Measurements from ENCODE around the gene FBXL20. TPM values are rescaled to one million over a fixed set of nuclear protein-coding genes. Genes with fewer than 3 reads are reported as not detected.

Gene FBXL20
- total RNA-seq, 1 donor from 2014 or later, result 13.8 TPM

DNA sequence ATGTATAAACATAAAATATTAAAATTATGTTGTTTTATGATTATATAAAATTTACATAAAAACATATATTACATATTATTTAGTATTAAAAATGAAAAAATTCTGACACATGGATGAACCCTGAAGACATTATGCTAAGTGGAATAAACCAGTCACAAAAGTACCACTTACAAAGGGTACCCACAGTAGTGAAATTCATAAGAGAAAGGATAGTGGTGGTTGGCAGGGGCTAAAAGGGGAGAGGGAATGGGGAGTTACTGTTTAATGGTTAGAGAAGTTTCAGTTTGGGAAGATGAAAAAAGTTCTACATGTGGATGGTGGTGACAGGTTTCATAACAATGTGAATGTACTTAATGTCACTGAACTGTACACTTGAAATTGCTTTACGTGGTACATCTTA is 41.4 kb downstream of the FBXL20 start:
- DNase-seq (ENCODE audit: low read depth, low spot score), result no peak
- Mint-ChIP-seq H3K4me1 (no peaks in the 10 kb centered on the region), H3K27me3 (ENCODE audit: low read depth) (no peaks in the 10 kb centered on the region), H3K36me3 (ENCODE audit: low read depth) (no peaks in the 10 kb centered on the region), H3K4me3 (no peak overlapping the region), H3K27ac (ENCODE audit: unreplicated experiment) (no peak overlapping the region), H3K9me3 (no peaks in the 10 kb centered on the region)
- TF ChIP-seq, protein P1, sequence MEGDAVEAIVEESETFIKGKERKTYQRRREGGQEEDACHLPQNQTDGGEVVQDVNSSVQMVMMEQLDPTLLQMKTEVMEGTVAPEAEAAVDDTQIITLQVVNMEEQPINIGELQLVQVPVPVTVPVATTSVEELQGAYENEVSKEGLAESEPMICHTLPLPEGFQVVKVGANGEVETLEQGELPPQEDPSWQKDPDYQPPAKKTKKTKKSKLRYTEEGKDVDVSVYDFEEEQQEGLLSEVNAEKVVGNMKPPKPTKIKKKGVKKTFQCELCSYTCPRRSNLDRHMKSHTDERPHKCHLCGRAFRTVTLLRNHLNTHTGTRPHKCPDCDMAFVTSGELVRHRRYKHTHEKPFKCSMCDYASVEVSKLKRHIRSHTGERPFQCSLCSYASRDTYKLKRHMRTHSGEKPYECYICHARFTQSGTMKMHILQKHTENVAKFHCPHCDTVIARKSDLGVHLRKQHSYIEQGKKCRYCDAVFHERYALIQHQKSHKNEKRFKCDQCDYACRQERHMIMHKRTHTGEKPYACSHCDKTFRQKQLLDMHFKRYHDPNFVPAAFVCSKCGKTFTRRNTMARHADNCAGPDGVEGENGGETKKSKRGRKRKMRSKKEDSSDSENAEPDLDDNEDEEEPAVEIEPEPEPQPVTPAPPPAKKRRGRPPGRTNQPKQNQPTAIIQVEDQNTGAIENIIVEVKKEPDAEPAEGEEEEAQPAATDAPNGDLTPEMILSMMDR (conservative IDR thresholded peaks at IDR 0.05), result no peak

DNA sequence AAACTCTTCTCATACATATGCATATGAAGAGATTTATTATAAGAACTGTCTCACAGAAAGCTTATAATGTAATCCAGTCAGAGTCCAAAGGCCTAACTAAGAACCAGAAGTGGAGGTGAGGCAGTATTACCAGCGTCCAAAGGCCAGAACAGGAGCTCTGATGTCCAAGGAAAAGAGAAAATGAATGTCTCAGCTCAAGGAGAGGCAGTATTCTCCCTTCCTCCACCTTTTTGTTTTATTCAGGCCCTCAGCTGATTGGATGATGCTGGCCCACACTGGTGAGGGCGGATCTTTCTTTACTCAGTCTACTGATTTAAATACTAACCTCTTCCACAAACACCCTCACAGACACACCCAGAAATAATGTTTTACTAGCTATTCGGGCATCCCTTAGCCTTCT is 43.4 kb downstream of the FBXL20 start:
- no peak overlapping the region for H3K4me3 Mint-ChIP-seq
- no peaks in the 10 kb centered on the region for H3K27me3 Mint-ChIP-seq (ENCODE audit: low read depth)
- no peaks in the 10 kb centered on the region for H3K9me3 Mint-ChIP-seq
- no peak overlapping the region for H3K27ac Mint-ChIP-seq (ENCODE audit: unreplicated experiment)
- DNase-seq (ENCODE audit: low read depth, low spot score), result no peak
- no peaks in the 10 kb centered on the region for H3K36me3 Mint-ChIP-seq (ENCODE audit: low read depth)
- H3K4me1 Mint-ChIP-seq, result no peaks in the 10 kb centered on the region
- TF ChIP-seq, protein P1 (conservative IDR thresholded peaks at IDR 0.05), result no peak

DNA sequence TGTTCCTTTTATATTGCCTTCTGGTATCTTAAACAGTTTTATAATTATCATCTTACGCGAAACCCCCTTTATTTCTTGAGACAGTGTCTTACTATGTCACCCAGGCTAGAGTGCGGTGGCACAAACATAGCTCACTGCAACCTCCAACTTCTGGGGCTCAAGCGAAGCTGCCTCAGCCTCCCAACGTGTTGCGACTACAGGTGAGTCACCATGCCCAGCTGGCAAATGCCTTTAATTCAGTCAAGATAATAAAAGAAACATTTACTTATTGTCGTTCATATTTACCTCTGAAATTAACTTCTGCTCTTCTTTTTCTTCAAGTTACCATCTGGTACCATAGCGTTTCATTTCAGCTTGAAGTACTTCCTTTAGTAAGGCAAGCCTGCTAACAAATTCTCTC is 43.9 kb downstream of the FBXL20 start:
- no peaks in the 10 kb centered on the region for H3K36me3 Mint-ChIP-seq (ENCODE audit: low read depth)
- no peaks in the 10 kb centered on the region for H3K9me3 Mint-ChIP-seq
- no peak overlapping the region for H3K27ac Mint-ChIP-seq (ENCODE audit: unreplicated experiment)
- TF ChIP-seq, protein P1 (conservative IDR thresholded peaks at IDR 0.05), result no peak
- no peak for DNase-seq (ENCODE audit: low read depth, low spot score)
- no peaks in the 10 kb centered on the region for H3K27me3 Mint-ChIP-seq (ENCODE audit: low read depth)
- no peak overlapping the region for H3K4me3 Mint-ChIP-seq
- no peaks in the 10 kb centered on the region for H3K4me1 Mint-ChIP-seq

DNA sequence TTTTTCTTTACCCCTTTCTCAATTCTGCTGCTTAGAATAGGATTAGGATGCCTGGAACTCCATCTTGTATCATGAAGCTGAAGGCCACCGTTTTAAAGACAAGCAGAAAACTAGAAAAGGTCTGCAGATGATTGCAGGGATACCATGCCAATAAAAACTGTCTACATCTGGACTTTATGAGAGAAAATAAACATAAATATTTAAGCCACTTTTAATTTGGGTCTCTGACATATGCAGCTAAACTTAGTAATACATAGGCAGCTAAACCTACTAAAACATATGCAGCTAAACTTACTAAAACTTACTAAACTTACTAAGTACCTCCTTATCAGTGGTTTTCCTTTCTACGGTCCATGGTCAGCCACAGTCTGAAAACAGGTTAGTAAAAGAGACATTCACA is 48.4 kb downstream of the FBXL20 start:
- Mint-ChIP-seq H3K4me1 (no peaks in the 10 kb centered on the region), H3K27me3 (ENCODE audit: low read depth) (no peaks in the 10 kb centered on the region), H3K27ac (ENCODE audit: unreplicated experiment) (no peak overlapping the region), H3K4me3 (no peak overlapping the region), H3K36me3 (ENCODE audit: low read depth) (no peaks in the 10 kb centered on the region), H3K9me3 (no peaks in the 10 kb centered on the region)
- DNase-seq (ENCODE audit: low read depth, low spot score), result no peak
- TF ChIP-seq, protein P1 (conservative IDR thresholded peaks at IDR 0.05), result no peak

DNA sequence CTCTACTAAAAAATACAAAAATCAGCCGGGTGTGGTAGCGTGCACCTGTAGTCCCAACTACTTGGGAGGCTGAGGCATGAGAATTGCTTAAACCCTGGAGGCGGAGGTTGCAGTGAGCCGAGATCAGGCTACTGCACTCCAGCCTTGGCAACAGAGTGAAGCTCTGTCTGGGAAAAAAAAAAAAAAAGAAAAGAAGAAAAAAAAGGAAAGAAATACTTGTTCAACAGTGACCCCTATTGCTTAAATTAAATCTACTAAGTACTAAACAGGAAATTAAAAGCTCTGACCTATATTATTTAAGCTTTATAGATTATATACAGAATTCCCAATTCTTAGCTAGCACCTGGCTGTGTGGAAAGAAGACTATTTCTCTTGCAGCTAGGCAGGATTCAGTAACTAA is 48.9 kb downstream of the FBXL20 start:
- H3K27me3 Mint-ChIP-seq (ENCODE audit: low read depth), result no peaks in the 10 kb centered on the region
- H3K4me1 Mint-ChIP-seq, result no peaks in the 10 kb centered on the region
- H3K36me3 Mint-ChIP-seq (ENCODE audit: low read depth), result no peaks in the 10 kb centered on the region
- no peak for DNase-seq (ENCODE audit: low read depth, low spot score)
- TF ChIP-seq, protein P1 (conservative IDR thresholded peaks at IDR 0.05), result no peak
- H3K9me3 Mint-ChIP-seq, result no peaks in the 10 kb centered on the region
- no peak overlapping the region for H3K4me3 Mint-ChIP-seq
- H3K27ac Mint-ChIP-seq (ENCODE audit: unreplicated experiment), result no peak overlapping the region

DNA sequence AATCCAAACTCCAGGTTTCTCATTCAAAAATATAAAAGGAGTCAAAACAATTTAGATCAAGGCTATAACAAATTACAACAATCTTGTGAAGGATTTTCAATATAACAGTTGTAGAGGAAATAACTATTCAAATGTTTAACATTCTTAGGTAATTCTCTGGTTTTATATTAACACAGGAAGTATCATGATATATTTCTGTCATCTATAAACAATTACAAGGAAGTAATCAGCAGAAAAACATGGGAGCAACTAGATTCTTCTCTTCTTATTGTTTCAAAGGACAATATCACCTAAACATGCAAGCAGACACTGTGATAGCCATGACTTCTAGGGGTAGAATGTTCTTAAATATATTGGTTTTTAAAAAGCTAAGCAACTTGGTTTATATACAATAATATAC is 49.9 kb downstream of the FBXL20 start:
- Mint-ChIP-seq H3K9me3 (no peaks in the 10 kb centered on the region), H3K27ac (ENCODE audit: unreplicated experiment) (no peak overlapping the region), H3K4me1 (no peaks in the 10 kb centered on the region), H3K36me3 (ENCODE audit: low read depth) (no peaks in the 10 kb centered on the region), H3K4me3 (no peak overlapping the region), H3K27me3 (ENCODE audit: low read depth) (no peaks in the 10 kb centered on the region)
- TF ChIP-seq, protein P1 (conservative IDR thresholded peaks at IDR 0.05), result no peak
- DNase-seq (ENCODE audit: low read depth, low spot score), result no peak

Data from neural crest cell (in vitro differentiated cells).